WTC11 (cell line): Measurements from ENCODE around the gene SPACA7. TPM values are rescaled to one million over a fixed set of nuclear protein-coding genes. Genes with fewer than 3 reads are reported as not detected.

Experiments
- ATAC-seq: fragments of 200-7000 bp; cut with Tn5 transposase; 2 replicates; pipeline ENCODE4 v1.10.0; 2021; ENCODE audit warnings: mild to moderate bottlenecking, moderate library complexity
- CTCF ChIA-PET: fragments of 300-600 bp; sonication (Branson Sonifier 250); formaldehyde crosslinking; loops from one replicate; lab custom pipeline; 2021; ENCODE audit warnings: antibody characterized with exemption; lab: Charles Lee
- POLR2A ChIA-PET: fragments of 350-600 bp; sonication (Branson Sonifier 250); formaldehyde crosslinking; loops from one replicate; lab custom pipeline; 2021; ENCODE audit warnings: antibody characterized with exemption; lab: Charles Lee
- DNase-seq: peaks from one replicate; pipeline ENCODE4 v3.0.0; 2021; ENCODE audit warnings: low spot score
- H3K27ac Mint-ChIP-seq: 2 replicates; pipeline ENCODE4 v1.8.0; 2021; ENCODE audit warnings: mixed read lengths
- H3K27me3 Mint-ChIP-seq: 2 replicates; pipeline ENCODE4 v1.8.0; 2021; ENCODE audit warnings: low read depth, mild to moderate bottlenecking, moderate library complexity, mixed read lengths
- H3K36me3 Mint-ChIP-seq: 2 replicates; pipeline ENCODE4 v1.8.0; 2021; ENCODE audit warnings: mixed read lengths
- H3K4me1 Mint-ChIP-seq: 2 replicates; pipeline ENCODE4 v1.8.0; 2022; ENCODE audit warnings: mixed read lengths
- H3K4me3 Mint-ChIP-seq: 2 replicates; pipeline ENCODE4 v1.8.0; 2021; ENCODE audit warnings: mild to moderate bottlenecking, moderate library complexity, mixed read lengths
- H3K9me3 Mint-ChIP-seq: 2 replicates; pipeline ENCODE4 v1.8.0; 2021; ENCODE audit warnings: mixed read lengths
- CREM ChIP-seq: sonication (generic); formaldehyde crosslinking; IDR thresholded peaks from 2 replicates; pipeline ENCODE4 v1.8.1; 2022; ENCODE audit warnings: mild to moderate bottlenecking, missing genetic modification reagents, moderate library complexity
- FOXJ3 ChIP-seq: sonication (generic); formaldehyde crosslinking; IDR thresholded peaks from 2 replicates; pipeline ENCODE4 v1.9.0; 2021; ENCODE audit warnings: missing genetic modification reagents, mild to moderate bottlenecking, borderline replicate concordance
- FOXK1 ChIP-seq: sonication (generic); formaldehyde crosslinking; IDR thresholded peaks from 2 replicates; pipeline ENCODE4 v1.8.0; 2022; ENCODE audit warnings: mild to moderate bottlenecking, moderate library complexity, missing genetic modification reagents
- GABPB1 ChIP-seq: sonication (generic); formaldehyde crosslinking; IDR thresholded peaks from 2 replicates; pipeline ENCODE4 v1.8.1; 2023; ENCODE audit warnings: mild to moderate bottlenecking, missing genetic modification reagents
- JAZF1 ChIP-seq: fragments of 250-450 bp; sonication (Bioruptor Pico); IDR thresholded peaks from 2 replicates; pipeline ENCODE4 v1.9.0; 2021; ENCODE audit warnings: moderate library complexity, mild to moderate bottlenecking, inconsistent platforms
- NFYB ChIP-seq: sonication (generic); formaldehyde crosslinking; conservative IDR thresholded peaks from 2 replicates; pipeline ENCODE4 v1.8.0; 2022; ENCODE audit warnings: low read depth, missing genetic modification reagents
- OVOL2 ChIP-seq: fragments of 250-450 bp; sonication (Bioruptor Pico); IDR thresholded peaks from 2 replicates; pipeline ENCODE4 v1.9.0; 2021; ENCODE audit warnings: mild to moderate bottlenecking, borderline replicate concordance
- SMAD3 ChIP-seq: sonication (generic); formaldehyde crosslinking; IDR thresholded peaks from 2 replicates; pipeline ENCODE4 v1.8.0; 2022; ENCODE audit warnings: missing genetic modification reagents, mild to moderate bottlenecking, borderline replicate concordance
- ZNF263 ChIP-seq: sonication (generic); formaldehyde crosslinking; IDR thresholded peaks from 2 replicates; pipeline ENCODE4 v1.8.1; 2022; ENCODE audit warnings: low read depth, mild to moderate bottlenecking, moderate library complexity, missing genetic modification reagents
- ZNF423 ChIP-seq: fragments of 250-450 bp; sonication (Bioruptor Pico); IDR thresholded peaks from 2 replicates; pipeline ENCODE4 v2.1.2; 2022; ENCODE audit warnings: mild to moderate bottlenecking, moderate library complexity
- total RNA-seq: library from RNA; stranded (reverse); gene quantifications from 3 replicates; pipeline ENCODE4 v1.2.3, GENCODE V29; 2021
- TF ChIP-seq, protein P1 (sequence below): sonication (generic); formaldehyde crosslinking; IDR thresholded peaks from 2 replicates; pipeline ENCODE4 v1.8.0; 2022; ENCODE audit warnings: mild to moderate bottlenecking, missing genetic modification reagents
- TF ChIP-seq, protein P2 (sequence below): sonication (generic); formaldehyde crosslinking; IDR thresholded peaks from 2 replicates; pipeline ENCODE4 v1.8.1; 2023; ENCODE audit warnings: mild to moderate bottlenecking, missing genetic modification reagents, moderate library complexity
- TF ChIP-seq, protein P3 (sequence below): sonication (generic); formaldehyde crosslinking; IDR thresholded peaks from 2 replicates; pipeline ENCODE4 v1.8.1; 2023; ENCODE audit warnings: mild to moderate bottlenecking, missing genetic modification reagents, borderline replicate concordance
- TF ChIP-seq, protein P4 (sequence below): sonication (generic); formaldehyde crosslinking; IDR thresholded peaks from 2 replicates; pipeline ENCODE4 v1.8.0; 2022; ENCODE audit warnings: mild to moderate bottlenecking, missing genetic modification reagents
- TF ChIP-seq, protein P5 (sequence below): fragments of 250-450 bp; sonication (Bioruptor Pico); IDR thresholded peaks from 2 replicates; pipeline ENCODE4 v1.9.0; 2021; ENCODE audit warnings: mild to moderate bottlenecking
- TF ChIP-seq, protein P6 (sequence below): fragments of 250-450 bp; sonication (Bioruptor Pico); IDR thresholded peaks from 2 replicates; pipeline ENCODE4 v2.1.2; 2022; ENCODE audit warnings: mild to moderate bottlenecking, moderate library complexity
- TF ChIP-seq, protein P7 (sequence below): sonication (generic); formaldehyde crosslinking; IDR thresholded peaks from 2 replicates; pipeline ENCODE4 v1.8.0; 2022; ENCODE audit warnings: missing genetic modification reagents

The SPACA7 gene
- total RNA-seq, 1 experiment from 2014 or later, result not detected

DNA sequence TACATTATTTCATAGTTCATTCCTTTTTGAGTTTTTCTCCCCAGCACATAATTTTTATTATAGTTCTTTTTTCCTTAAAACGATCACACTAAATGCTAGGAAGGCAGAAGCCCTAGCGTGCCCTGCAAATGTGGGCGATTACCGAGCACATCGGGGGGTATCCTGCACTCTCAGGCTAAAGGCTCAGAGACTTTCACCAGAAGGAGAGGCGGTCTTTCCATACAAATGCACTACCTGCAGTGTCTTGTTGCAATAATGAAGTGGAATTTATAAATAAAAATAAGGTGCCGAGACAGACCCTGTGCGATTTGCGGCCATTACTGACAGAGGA, 29.3 kb upstream of the SPACA7 start (continued):
- TF ChIP-seq, protein P1, sequence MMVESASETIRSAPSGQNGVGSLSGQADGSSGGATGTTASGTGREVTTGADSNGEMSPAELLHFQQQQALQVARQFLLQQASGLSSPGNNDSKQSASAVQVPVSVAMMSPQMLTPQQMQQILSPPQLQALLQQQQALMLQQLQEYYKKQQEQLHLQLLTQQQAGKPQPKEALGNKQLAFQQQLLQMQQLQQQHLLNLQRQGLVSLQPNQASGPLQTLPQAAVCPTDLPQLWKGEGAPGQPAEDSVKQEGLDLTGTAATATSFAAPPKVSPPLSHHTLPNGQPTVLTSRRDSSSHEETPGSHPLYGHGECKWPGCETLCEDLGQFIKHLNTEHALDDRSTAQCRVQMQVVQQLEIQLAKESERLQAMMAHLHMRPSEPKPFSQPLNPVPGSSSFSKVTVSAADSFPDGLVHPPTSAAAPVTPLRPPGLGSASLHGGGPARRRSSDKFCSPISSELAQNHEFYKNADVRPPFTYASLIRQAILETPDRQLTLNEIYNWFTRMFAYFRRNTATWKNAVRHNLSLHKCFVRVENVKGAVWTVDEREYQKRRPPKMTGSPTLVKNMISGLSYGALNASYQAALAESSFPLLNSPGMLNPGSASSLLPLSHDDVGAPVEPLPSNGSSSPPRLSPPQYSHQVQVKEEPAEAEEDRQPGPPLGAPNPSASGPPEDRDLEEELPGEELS (CRISPR knock-in tag), result no peak
- TF ChIP-seq, all 79 proteins: peak for 0

DNA sequence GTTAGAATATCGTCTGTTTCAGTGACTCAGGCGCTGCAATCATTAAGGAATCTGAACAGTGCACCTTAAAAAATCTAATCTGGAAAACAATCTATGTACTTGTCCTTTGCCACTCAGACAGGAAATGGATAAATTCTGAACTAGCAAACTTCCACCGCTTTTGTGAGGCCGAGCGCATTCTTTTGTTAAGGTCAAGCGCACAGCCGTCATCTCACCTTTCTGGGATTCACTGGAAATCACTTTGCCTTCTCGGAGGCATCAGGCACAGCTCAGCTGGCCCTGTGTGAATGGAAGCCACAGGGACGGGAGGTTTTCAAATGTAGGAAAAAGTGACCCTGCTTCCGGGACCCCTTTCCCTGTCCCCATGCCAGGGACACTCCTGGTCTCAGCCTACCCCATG, 28.2 kb upstream of the SPACA7 start:
- H3K36me3 Mint-ChIP-seq, result no peaks in the 10 kb centered on the region
- peaks cover 38% of the 10 kb centered on the region for H3K27me3 Mint-ChIP-seq
- no peaks in the 10 kb centered on the region for H3K9me3 Mint-ChIP-seq
- peaks cover 78% of the 10 kb centered on the region for H3K4me1 Mint-ChIP-seq
- ATAC-seq, result no peak
- POLR2A ChIA-PET, result no interaction called here
- no peak overlapping the region for H3K4me3 Mint-ChIP-seq
- TF ChIP-seq, protein P2, sequence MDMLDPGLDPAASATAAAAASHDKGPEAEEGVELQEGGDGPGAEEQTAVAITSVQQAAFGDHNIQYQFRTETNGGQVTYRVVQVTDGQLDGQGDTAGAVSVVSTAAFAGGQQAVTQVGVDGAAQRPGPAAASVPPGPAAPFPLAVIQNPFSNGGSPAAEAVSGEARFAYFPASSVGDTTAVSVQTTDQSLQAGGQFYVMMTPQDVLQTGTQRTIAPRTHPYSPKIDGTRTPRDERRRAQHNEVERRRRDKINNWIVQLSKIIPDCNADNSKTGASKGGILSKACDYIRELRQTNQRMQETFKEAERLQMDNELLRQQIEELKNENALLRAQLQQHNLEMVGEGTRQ, result no peak
- TF ChIP-seq NFYB (CRISPR knock-in tag), result no peak
- no peak for TF ChIP-seq SMAD3 (CRISPR knock-in tag)
- TF ChIP-seq ZNF263 (CRISPR knock-in tag), result no peak
- TF ChIP-seq JAZF1 (CRISPR knock-in tag), result no peak
- TF ChIP-seq FOXJ3 (CRISPR knock-in tag), result no peak
- no peak for TF ChIP-seq GABPB1 (CRISPR knock-in tag)
- TF ChIP-seq, protein P3, sequence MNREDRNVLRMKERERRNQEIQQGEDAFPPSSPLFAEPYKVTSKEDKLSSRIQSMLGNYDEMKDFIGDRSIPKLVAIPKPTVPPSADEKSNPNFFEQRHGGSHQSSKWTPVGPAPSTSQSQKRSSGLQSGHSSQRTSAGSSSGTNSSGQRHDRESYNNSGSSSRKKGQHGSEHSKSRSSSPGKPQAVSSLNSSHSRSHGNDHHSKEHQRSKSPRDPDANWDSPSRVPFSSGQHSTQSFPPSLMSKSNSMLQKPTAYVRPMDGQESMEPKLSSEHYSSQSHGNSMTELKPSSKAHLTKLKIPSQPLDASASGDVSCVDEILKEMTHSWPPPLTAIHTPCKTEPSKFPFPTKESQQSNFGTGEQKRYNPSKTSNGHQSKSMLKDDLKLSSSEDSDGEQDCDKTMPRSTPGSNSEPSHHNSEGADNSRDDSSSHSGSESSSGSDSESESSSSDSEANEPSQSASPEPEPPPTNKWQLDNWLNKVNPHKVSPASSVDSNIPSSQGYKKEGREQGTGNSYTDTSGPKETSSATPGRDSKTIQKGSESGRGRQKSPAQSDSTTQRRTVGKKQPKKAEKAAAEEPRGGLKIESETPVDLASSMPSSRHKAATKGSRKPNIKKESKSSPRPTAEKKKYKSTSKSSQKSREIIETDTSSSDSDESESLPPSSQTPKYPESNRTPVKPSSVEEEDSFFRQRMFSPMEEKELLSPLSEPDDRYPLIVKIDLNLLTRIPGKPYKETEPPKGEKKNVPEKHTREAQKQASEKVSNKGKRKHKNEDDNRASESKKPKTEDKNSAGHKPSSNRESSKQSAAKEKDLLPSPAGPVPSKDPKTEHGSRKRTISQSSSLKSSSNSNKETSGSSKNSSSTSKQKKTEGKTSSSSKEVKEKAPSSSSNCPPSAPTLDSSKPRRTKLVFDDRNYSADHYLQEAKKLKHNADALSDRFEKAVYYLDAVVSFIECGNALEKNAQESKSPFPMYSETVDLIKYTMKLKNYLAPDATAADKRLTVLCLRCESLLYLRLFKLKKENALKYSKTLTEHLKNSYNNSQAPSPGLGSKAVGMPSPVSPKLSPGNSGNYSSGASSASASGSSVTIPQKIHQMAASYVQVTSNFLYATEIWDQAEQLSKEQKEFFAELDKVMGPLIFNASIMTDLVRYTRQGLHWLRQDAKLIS, result no peak
- TF ChIP-seq, protein P4, sequence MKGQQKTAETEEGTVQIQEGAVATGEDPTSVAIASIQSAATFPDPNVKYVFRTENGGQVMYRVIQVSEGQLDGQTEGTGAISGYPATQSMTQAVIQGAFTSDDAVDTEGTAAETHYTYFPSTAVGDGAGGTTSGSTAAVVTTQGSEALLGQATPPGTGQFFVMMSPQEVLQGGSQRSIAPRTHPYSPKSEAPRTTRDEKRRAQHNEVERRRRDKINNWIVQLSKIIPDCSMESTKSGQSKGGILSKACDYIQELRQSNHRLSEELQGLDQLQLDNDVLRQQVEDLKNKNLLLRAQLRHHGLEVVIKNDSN (CRISPR knock-in tag), result no peak
- TF ChIP-seq OVOL2 (CRISPR knock-in tag), result no peak
- no peak for TF ChIP-seq CREM
- no peak for DNase-seq
- no peak overlapping the region; the same call in 1 of the 2 replicates for H3K27ac Mint-ChIP-seq
- CTCF ChIA-PET, result interaction anchor here (1.3 kb wide), 1 partner anchor 843 kb away, joined by 3 read pairs; no protein-coding TSS in a partner anchor

DNA sequence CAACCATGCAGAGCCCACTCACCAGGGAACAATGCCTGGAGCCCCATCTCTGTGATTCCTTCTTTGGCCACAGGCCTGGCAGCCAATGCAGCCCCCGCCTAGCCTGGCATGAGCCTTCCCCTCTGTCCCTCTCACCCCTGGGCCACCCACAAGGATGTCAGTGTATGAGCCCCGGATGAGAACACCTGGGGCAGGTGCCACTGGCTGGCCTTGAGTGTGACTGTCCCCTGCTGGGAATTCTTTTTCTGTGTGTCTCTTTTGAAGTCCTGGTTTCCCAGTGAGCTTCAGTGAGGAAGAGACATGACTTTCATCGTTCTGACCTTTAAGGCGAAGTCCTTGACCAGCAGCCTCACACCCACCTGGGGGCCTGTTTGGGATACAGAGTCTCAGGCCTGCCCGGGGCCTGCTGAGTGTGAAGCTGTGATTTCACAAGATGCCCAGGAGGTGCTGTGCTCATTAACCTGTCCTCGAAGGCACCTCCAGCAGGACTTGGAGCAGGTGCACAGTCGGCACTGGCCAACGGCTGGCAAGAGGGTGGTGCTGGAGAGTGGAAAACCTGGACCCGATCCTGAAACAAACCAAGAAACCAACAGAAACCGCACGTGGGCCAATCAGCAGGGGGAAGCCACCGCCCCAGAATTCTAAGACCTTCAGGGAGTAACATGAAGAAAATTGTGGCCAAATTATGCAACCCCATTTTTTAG, 27.4 kb upstream of the SPACA7 start:
- H3K4me1 Mint-ChIP-seq, result peaks cover 85% of the 10 kb centered on the region
- no peak for ATAC-seq
- peaks cover 38% of the 10 kb centered on the region for H3K27me3 Mint-ChIP-seq
- 0 out of 2 replicates have a peak overlapping the region, but pooled peaks have one; percentile 26 for H3K27ac Mint-ChIP-seq
- ChIA-PET CTCF (interaction anchor here (1.3 kb wide), 1 partner anchor 844 kb away, joined by 3 read pairs; no protein-coding TSS in a partner anchor), POLR2A (no interaction called here)
- no peak for DNase-seq
- no peaks in the 10 kb centered on the region for H3K36me3 Mint-ChIP-seq
- H3K4me3 Mint-ChIP-seq, result no peak overlapping the region
- H3K9me3 Mint-ChIP-seq, result no peaks in the 10 kb centered on the region
- no peak for TF ChIP-seq FOXK1 (CRISPR knock-in tag)
- TF ChIP-seq, protein P5, sequence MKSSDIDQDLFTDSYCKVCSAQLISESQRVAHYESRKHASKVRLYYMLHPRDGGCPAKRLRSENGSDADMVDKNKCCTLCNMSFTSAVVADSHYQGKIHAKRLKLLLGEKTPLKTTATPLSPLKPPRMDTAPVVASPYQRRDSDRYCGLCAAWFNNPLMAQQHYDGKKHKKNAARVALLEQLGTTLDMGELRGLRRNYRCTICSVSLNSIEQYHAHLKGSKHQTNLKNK (CRISPR knock-in tag), result no peak
- TF ChIP-seq, protein P6, sequence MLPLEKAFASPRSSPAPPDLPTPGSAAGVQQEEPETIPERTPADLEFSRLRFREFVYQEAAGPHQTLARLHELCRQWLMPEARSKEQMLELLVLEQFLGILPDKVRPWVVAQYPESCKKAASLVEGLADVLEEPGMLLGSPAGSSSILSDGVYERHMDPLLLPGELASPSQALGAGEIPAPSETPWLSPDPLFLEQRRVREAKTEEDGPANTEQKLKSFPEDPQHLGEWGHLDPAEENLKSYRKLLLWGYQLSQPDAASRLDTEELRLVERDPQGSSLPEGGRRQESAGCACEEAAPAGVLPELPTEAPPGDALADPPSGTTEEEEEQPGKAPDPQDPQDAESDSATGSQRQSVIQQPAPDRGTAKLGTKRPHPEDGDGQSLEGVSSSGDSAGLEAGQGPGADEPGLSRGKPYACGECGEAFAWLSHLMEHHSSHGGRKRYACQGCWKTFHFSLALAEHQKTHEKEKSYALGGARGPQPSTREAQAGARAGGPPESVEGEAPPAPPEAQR (CRISPR knock-in tag), result no peak
- TF ChIP-seq, protein P1 (CRISPR knock-in tag), result no peak
- TF ChIP-seq, protein P7, sequence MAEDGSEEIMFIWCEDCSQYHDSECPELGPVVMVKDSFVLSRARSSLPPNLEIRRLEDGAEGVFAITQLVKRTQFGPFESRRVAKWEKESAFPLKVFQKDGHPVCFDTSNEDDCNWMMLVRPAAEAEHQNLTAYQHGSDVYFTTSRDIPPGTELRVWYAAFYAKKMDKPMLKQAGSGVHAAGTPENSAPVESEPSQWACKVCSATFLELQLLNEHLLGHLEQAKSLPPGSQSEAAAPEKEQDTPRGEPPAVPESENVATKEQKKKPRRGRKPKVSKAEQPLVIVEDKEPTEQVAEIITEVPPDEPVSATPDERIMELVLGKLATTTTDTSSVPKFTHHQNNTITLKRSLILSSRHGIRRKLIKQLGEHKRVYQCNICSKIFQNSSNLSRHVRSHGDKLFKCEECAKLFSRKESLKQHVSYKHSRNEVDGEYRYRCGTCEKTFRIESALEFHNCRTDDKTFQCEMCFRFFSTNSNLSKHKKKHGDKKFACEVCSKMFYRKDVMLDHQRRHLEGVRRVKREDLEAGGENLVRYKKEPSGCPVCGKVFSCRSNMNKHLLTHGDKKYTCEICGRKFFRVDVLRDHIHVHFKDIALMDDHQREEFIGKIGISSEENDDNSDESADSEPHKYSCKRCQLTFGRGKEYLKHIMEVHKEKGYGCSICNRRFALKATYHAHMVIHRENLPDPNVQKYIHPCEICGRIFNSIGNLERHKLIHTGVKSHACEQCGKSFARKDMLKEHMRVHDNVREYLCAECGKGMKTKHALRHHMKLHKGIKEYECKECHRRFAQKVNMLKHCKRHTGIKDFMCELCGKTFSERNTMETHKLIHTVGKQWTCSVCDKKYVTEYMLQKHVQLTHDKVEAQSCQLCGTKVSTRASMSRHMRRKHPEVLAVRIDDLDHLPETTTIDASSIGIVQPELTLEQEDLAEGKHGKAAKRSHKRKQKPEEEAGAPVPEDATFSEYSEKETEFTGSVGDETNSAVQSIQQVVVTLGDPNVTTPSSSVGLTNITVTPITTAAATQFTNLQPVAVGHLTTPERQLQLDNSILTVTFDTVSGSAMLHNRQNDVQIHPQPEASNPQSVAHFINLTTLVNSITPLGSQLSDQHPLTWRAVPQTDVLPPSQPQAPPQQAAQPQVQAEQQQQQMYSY (CRISPR knock-in tag), result no peak
- peak; percentile 62 for TF ChIP-seq ZNF423
